Testis (tissue), 2 donors: ENCODE data around the gene SLC12A3.

ENCODE experiments used
- CTCF ChIP-seq, 3 experiments: fragments of 450-650 bp in 2 of 3; fragments of 200-600 bp in 1 of 3; sonication (generic) in 1 of 3; IDR thresholded peaks; one replicate each; pipeline ENCODE4 v1.5.1; 2016 to 2019; ENCODE audit warnings: antibody characterized with exemption in 3 of 3, mild to moderate bottlenecking in 2 of 3, moderate library complexity in 1 of 3
- POLR2A ChIP-seq: fragments of 450-650 bp; IDR thresholded peaks from one replicate; pipeline ENCODE4 v1.6.1; 2017; ENCODE audit warnings: antibody characterized with exemption, mild to moderate bottlenecking, moderate library complexity

- no peak for TF ChIP-seq CTCF (IDR thresholded peaks at IDR 0.05)
- no peak for TF ChIP-seq POLR2A
These were observed 48.0 kb upstream of the SLC12A3 start for GRCh38 chr16:56817056-56817455.
